Hair follicular keratinocyte (primary cell): ENCODE measurements around the gene BMPR1B. TPM values are rescaled to one million over a fixed set of nuclear protein-coding genes. Genes with fewer than 3 reads are reported as not detected.

Experiments
- total RNA-seq: library from RNA; depleted of rRNA; stranded (reverse); fragments of >200 nt; gene quantifications from 2 replicates; pipeline ENCODE4 v1.2.3, GENCODE V29; 2015

Gene BMPR1B
- 0.65 and 0.70 TPM in 2 replicates for total RNA-seq

GRCh38 chr4:94757192-94758140, at the start of gene BMPR1B:
Gene BMPR1B, plus strand, starts transcription at chr4:94757955. Its CDS starts 346,470 bp downstream, at chr4:95104425.

